Rectal smooth muscle tissue (tissue), 1 donor: ENCODE data around the gene P2RX3.

Experiments used
- H3K27ac ChIP-seq: one replicate; pipeline ENCODE4 v1.7.0; 2013; ENCODE audit warnings: low read depth, low read length, inconsistent platforms
- H3K27me3 ChIP-seq: one replicate; pipeline ENCODE4 v1.7.0; 2013; ENCODE audit warnings: low read length; ENCODE audit not compliant: control insufficient read depth, insufficient read depth
- H3K36me3 ChIP-seq: one replicate; pipeline ENCODE4 v1.7.0; 2013; ENCODE audit warnings: low read length; ENCODE audit not compliant: control insufficient read depth, insufficient read depth
- H3K4me1 ChIP-seq: one replicate; pipeline ENCODE4 v1.7.0; 2013; ENCODE audit warnings: low read length; ENCODE audit not compliant: control insufficient read depth, insufficient read depth
- H3K4me3 ChIP-seq: one replicate; pipeline ENCODE4 v1.7.0; 2013; ENCODE audit warnings: low read length
- H3K9ac ChIP-seq: one replicate; pipeline ENCODE4 v1.7.0; 2013; ENCODE audit warnings: low read length

P2RX3 gene

GRCh38 chr11:57312511-57313021 lies 25.6 kb upstream of the P2RX3 start:
- H3K27me3 ChIP-seq: no peaks in the 10 kb centered on the region
- peaks cover 46% of the 10 kb centered on the region for H3K36me3 ChIP-seq
- H3K27ac ChIP-seq: peak overlapping the region; percentile 64
- no peak overlapping the region for H3K4me3 ChIP-seq
- H3K4me1 ChIP-seq: peaks cover 14% of the 10 kb centered on the region
- H3K9ac ChIP-seq: no peak overlapping the region

- Histone ChIP-seq H3K9ac (no peak overlapping the region), H3K36me3 (peaks cover 50% of the 10 kb centered on the region), H3K27me3 (no peaks in the 10 kb centered on the region), H3K4me3 (no peak overlapping the region), H3K4me1 (peaks cover 19% of the 10 kb centered on the region), H3K27ac (no peak overlapping the region)
Observed at GRCh38 chr11:57313071-57313787, 24.9 kb upstream of the P2RX3 start.

- Histone ChIP-seq H3K4me1 (peaks cover 21% of the 10 kb centered on the region), H3K9ac (no peak overlapping the region), H3K36me3 (peaks cover 50% of the 10 kb centered on the region), H3K4me3 (no peak overlapping the region), H3K27me3 (no peaks in the 10 kb centered on the region), H3K27ac (no peak overlapping the region)
Observed at GRCh38 chr11:57313788-57314135, 24.4 kb upstream of the P2RX3 start.

- peaks cover 46% of the 10 kb centered on the region for H3K36me3 ChIP-seq
- no peaks in the 10 kb centered on the region for H3K27me3 ChIP-seq
- H3K4me3 ChIP-seq: no peak overlapping the region
- peaks cover 21% of the 10 kb centered on the region for H3K4me1 ChIP-seq
- no peak overlapping the region for H3K9ac ChIP-seq
- H3K27ac ChIP-seq: no peak overlapping the region
Observed at GRCh38 chr11:57314221-57314973, 23.8 kb upstream of the P2RX3 start.

GRCh38 chr11:57315491-57315890 lies 22.7 kb upstream of the P2RX3 start:
- H3K4me1 ChIP-seq: peaks cover 20% of the 10 kb centered on the region
- H3K36me3 ChIP-seq: peaks cover 40% of the 10 kb centered on the region

GRCh38 chr11:57316017-57316416 lies 22.1 kb upstream of the P2RX3 start:
- Histone ChIP-seq H3K4me1 (peaks cover 15% of the 10 kb centered on the region), H3K27me3 (no peaks in the 10 kb centered on the region), H3K9ac (no peak overlapping the region), H3K27ac (no peak overlapping the region), H3K4me3 (no peak overlapping the region), H3K36me3 (peaks cover 40% of the 10 kb centered on the region)

More at GRCh38 chr11:57315491-57315890, 22.7 kb upstream of the P2RX3 start:
- H3K27ac ChIP-seq: no peak overlapping the region
- H3K27me3 ChIP-seq: no peaks in the 10 kb centered on the region
- no peak overlapping the region for H3K4me3 ChIP-seq
- no peak overlapping the region for H3K9ac ChIP-seq

- Histone ChIP-seq H3K27me3 (no peaks in the 10 kb centered on the region), H3K4me3 (no peak overlapping the region), H3K27ac (no peak overlapping the region), H3K9ac (no peak overlapping the region), H3K4me1 (peaks cover 17% of the 10 kb centered on the region), H3K36me3 (peaks cover 40% of the 10 kb centered on the region)
Observed at GRCh38 chr11:57318178-57318577, 20.0 kb upstream of the P2RX3 start.

- H3K9ac ChIP-seq: no peak overlapping the region
- H3K27me3 ChIP-seq: no peaks in the 10 kb centered on the region
- H3K4me1 ChIP-seq: peaks cover 17% of the 10 kb centered on the region
- H3K36me3 ChIP-seq: peaks cover 28% of the 10 kb centered on the region
- no peak overlapping the region for H3K27ac ChIP-seq
- H3K4me3 ChIP-seq: no peak overlapping the region
Observed at GRCh38 chr11:57320067-57320718, 18.0 kb upstream of the P2RX3 start.

GRCh38 chr11:57320719-57321387 lies 17.3 kb upstream of the P2RX3 start:
- peaks cover 24% of the 10 kb centered on the region for H3K4me1 ChIP-seq
- H3K27me3 ChIP-seq: no peaks in the 10 kb centered on the region
- H3K9ac ChIP-seq: no peak overlapping the region
- peaks cover 21% of the 10 kb centered on the region for H3K36me3 ChIP-seq
- peak overlapping the region; percentile 60 for H3K4me3 ChIP-seq
- H3K27ac ChIP-seq: peak overlapping the region; percentile 35

GRCh38 chr11:57321388-57322255 lies 16.5 kb upstream of the P2RX3 start:
- peaks cover 27% of the 10 kb centered on the region for H3K4me1 ChIP-seq
- no peak overlapping the region for H3K9ac ChIP-seq
- H3K27me3 ChIP-seq: no peaks in the 10 kb centered on the region
- peak overlapping the region; percentile 55 for H3K27ac ChIP-seq
- peaks cover 14% of the 10 kb centered on the region for H3K36me3 ChIP-seq
- peak overlapping the region; percentile 60 for H3K4me3 ChIP-seq

- Histone ChIP-seq H3K9ac (no peak overlapping the region), H3K27ac (peak overlapping the region; percentile 55), H3K4me3 (peak overlapping the region; percentile 80), H3K27me3 (no peaks in the 10 kb centered on the region), H3K36me3 (peaks cover 9% of the 10 kb centered on the region), H3K4me1 (peaks cover 27% of the 10 kb centered on the region)
Observed at GRCh38 chr11:57322256-57323166, 15.6 kb upstream of the P2RX3 start.
